CD4-positive, CD25-positive, alpha-beta regulatory T cell (primary cell): Measurements from ENCODE around the gene PARP2. TPM values are rescaled to one million over a fixed set of nuclear protein-coding genes. Genes with fewer than 3 reads are reported as not detected.

ENCODE experiments used
- ATAC-seq, 2 donors: fragments of 150-1000 bp; cut with Tn5 transposase; one replicate each; pipeline ENCODE4 v1.10.0; 2021; ENCODE audit warnings: low read depth in 2 of 2, moderate number of reproducible peaks in 2 of 2, moderate library complexity in 1 of 2
- DNase-seq, 3 donors: peaks; one replicate each; pipeline versions ENCODE4 v3.0.0 to v3.0.0-alpha.2; 2012 to 2022; ENCODE audit warnings: mixed read lengths in 1 of 3
- H3K27ac ChIP-seq: one replicate; pipeline ENCODE4 v1.7.0; 2013; ENCODE audit warnings: mild to moderate bottlenecking, low read length; ENCODE audit not compliant: insufficient read depth, poor library complexity, severe bottlenecking
- H3K27me3 ChIP-seq: one replicate; pipeline ENCODE4 v1.7.0; 2013; ENCODE audit warnings: low read length; ENCODE audit not compliant: control insufficient read depth, insufficient read depth
- H3K36me3 ChIP-seq: one replicate; pipeline ENCODE4 v1.7.0; 2013; ENCODE audit warnings: mild to moderate bottlenecking, low read length, moderate library complexity; ENCODE audit not compliant: control insufficient read depth, insufficient read depth
- H3K4me1 ChIP-seq: 2 replicates; pipeline ENCODE4 v1.7.0; 2013; ENCODE audit warnings: mild to moderate bottlenecking, low read length; ENCODE audit not compliant: insufficient read depth, control insufficient read depth, poor library complexity, severe bottlenecking
- H3K4me3 ChIP-seq: one replicate; pipeline ENCODE4 v1.7.0; 2013; ENCODE audit warnings: low read depth, mild to moderate bottlenecking, low read length, moderate library complexity
- H3K9me3 ChIP-seq, 2 experiments: 1 replicate in 1 of 2; 2 replicates in 1 of 2; pipeline ENCODE4 v1.7.0; 2013; ENCODE audit warnings: low read length in 2 of 2, mild to moderate bottlenecking in 1 of 2, moderate library complexity in 1 of 2; ENCODE audit not compliant: control insufficient read depth in 2 of 2
- H3K27ac Mint-ChIP-seq, 3 donors: one replicate each; pipeline ENCODE4 v1.8.0; 2020 to 2022; ENCODE audit warnings: mild to moderate bottlenecking in 3 of 3, mixed read lengths in 3 of 3, moderate library complexity in 2 of 3
- H3K27me3 Mint-ChIP-seq: one replicate; pipeline ENCODE4 v1.8.0; 2022; ENCODE audit warnings: mild to moderate bottlenecking, mixed read lengths
- H3K36me3 Mint-ChIP-seq: one replicate; pipeline ENCODE4 v1.8.0; 2020; ENCODE audit warnings: mixed read lengths
- H3K4me1 Mint-ChIP-seq, 4 donors: one replicate each; pipeline ENCODE4 v1.8.0; 2020 to 2022; ENCODE audit warnings: mixed read lengths in 4 of 4, mild to moderate bottlenecking in 1 of 4
- H3K4me3 Mint-ChIP-seq, 4 donors: one replicate each; pipeline ENCODE4 v1.8.0; 2020 to 2022; ENCODE audit warnings: mild to moderate bottlenecking in 4 of 4, mixed read lengths in 4 of 4, moderate library complexity in 3 of 4
- H3K9me3 Mint-ChIP-seq, 7 donors: one replicate each; pipeline ENCODE4 v1.8.0; 2020 to 2022; ENCODE audit warnings: mixed read lengths in 7 of 7, mild to moderate bottlenecking in 3 of 7, moderate library complexity in 2 of 7
- polyA plus RNA-seq, 4 donors: library from polyadenylated mRNA; unstranded; fragments of 300-500 nt; fragmentation: Illumina TruSeq; gene quantifications; one replicate each; pipeline ENCODE4 v1.2.3, GENCODE V29; 2021
- total RNA-seq: library from RNA; stranded (reverse); gene quantifications from one replicate; pipeline ENCODE4 v1.2.3, GENCODE V29; 2022

PARP2 gene
- total and polyA plus RNA-seq, 5 donors from 2014 or later, result 5.2 to 18.5 (median 9.5) TPM

- Histone ChIP-seq H3K4me3 (no peak overlapping the region), H3K36me3 (peaks cover 93% of the 10 kb centered on the region), H3K9me3 (no peaks in the 10 kb centered on the region), H3K4me1 (no peaks in the 10 kb centered on the region), H3K27ac (no peak overlapping the region), H3K27me3 (no peaks in the 10 kb centered on the region)
- no peak for DNase-seq
- no peak for ATAC-seq
- peak overlapping the region in 1 of 3 donors; percentile 30 for H3K27ac Mint-ChIP-seq
- no peak overlapping the region for H3K4me3 Mint-ChIP-seq
- no peaks in the 10 kb centered on the region for H3K27me3 Mint-ChIP-seq
- H3K36me3 Mint-ChIP-seq, result peaks cover 65% of the 10 kb centered on the region
- H3K4me1 Mint-ChIP-seq, result no peaks in the 10 kb centered on the region
- H3K9me3 Mint-ChIP-seq, result no peaks in the 10 kb centered on the region
Measured at GRCh38 chr14:20377171-20377570, 33.7 kb downstream of the PARP2 start.

GRCh38 chr14:20379743-20380142 is 36.3 kb downstream of the PARP2 start:
- Histone ChIP-seq H3K4me1 (no peaks in the 10 kb centered on the region), H3K9me3 (no peaks in the 10 kb centered on the region), H3K36me3 (peaks cover 92% of the 10 kb centered on the region), H3K27ac (no peak overlapping the region), H3K27me3 (no peaks in the 10 kb centered on the region), H3K4me3 (no peak overlapping the region)
- Mint-ChIP-seq H3K27ac (no peak overlapping the region), H3K4me3 (no peak overlapping the region), H3K27me3 (no peaks in the 10 kb centered on the region), H3K4me1 (no peaks in the 10 kb centered on the region), H3K9me3 (no peaks in the 10 kb centered on the region), H3K36me3 (peaks cover 62% of the 10 kb centered on the region)
- ATAC-seq (no peak), DNase-seq (no peak)

GRCh38 chr14:20380681-20381080 is 37.2 kb downstream of the PARP2 start:
- peaks cover 57% of the 10 kb centered on the region for H3K36me3 Mint-ChIP-seq

GRCh38 chr14:20381341-20381740 is 37.9 kb downstream of the PARP2 start:
- peaks cover 94% of the 10 kb centered on the region for H3K36me3 ChIP-seq
- no peak overlapping the region for H3K4me3 ChIP-seq
- peaks cover 53% of the 10 kb centered on the region for H3K36me3 Mint-ChIP-seq
- H3K27me3 Mint-ChIP-seq, result no peaks in the 10 kb centered on the region
- no peaks in the 10 kb centered on the region for H3K4me1 Mint-ChIP-seq
- no peak for DNase-seq
- H3K9me3 ChIP-seq, result no peaks in the 10 kb centered on the region
- H3K27ac ChIP-seq, result no peak overlapping the region
- ATAC-seq, result no peak
- H3K27ac Mint-ChIP-seq, result peak overlapping the region in 1 of 3 donors; percentile 33
- no peaks in the 10 kb centered on the region for H3K9me3 Mint-ChIP-seq
- H3K27me3 ChIP-seq, result no peaks in the 10 kb centered on the region
- H3K4me3 Mint-ChIP-seq, result no peak overlapping the region
- no peaks in the 10 kb centered on the region for H3K4me1 ChIP-seq

More at GRCh38 chr14:20380681-20381080, 37.2 kb downstream of the PARP2 start:
- H3K4me3 ChIP-seq, result no peak overlapping the region
- no peaks in the 10 kb centered on the region for H3K9me3 ChIP-seq
- no peaks in the 10 kb centered on the region for H3K27me3 Mint-ChIP-seq
- peak overlapping the region in 1 of 3 donors; percentile 71 for H3K27ac Mint-ChIP-seq
- no peak overlapping the region for H3K27ac ChIP-seq
- H3K4me1 Mint-ChIP-seq, result no peaks in the 10 kb centered on the region
- no peak for ATAC-seq
- H3K4me3 Mint-ChIP-seq, result no peak overlapping the region
- DNase-seq, result no peak
- peaks cover 92% of the 10 kb centered on the region for H3K36me3 ChIP-seq
- no peaks in the 10 kb centered on the region for H3K27me3 ChIP-seq
- no peaks in the 10 kb centered on the region for H3K9me3 Mint-ChIP-seq
- H3K4me1 ChIP-seq, result no peaks in the 10 kb centered on the region

GRCh38 chr14:20382526-20382925 is 39.1 kb downstream of the PARP2 start:
- no peaks in the 10 kb centered on the region for H3K9me3 Mint-ChIP-seq
- no peak overlapping the region for H3K27ac ChIP-seq
- H3K27me3 ChIP-seq, result no peaks in the 10 kb centered on the region
- H3K9me3 ChIP-seq, result no peaks in the 10 kb centered on the region
- H3K27me3 Mint-ChIP-seq, result no peaks in the 10 kb centered on the region
- H3K27ac Mint-ChIP-seq, result no peak overlapping the region
- no peaks in the 10 kb centered on the region for H3K4me1 Mint-ChIP-seq
- DNase-seq (no peak), ATAC-seq (no peak)
- peaks cover 91% of the 10 kb centered on the region for H3K36me3 ChIP-seq
- H3K36me3 Mint-ChIP-seq, result peaks cover 44% of the 10 kb centered on the region
- no peak overlapping the region for H3K4me3 Mint-ChIP-seq
- no peaks in the 10 kb centered on the region for H3K4me1 ChIP-seq
- H3K4me3 ChIP-seq, result no peak overlapping the region

GRCh38 chr14:20383032-20383431 is 39.6 kb downstream of the PARP2 start:
- no peaks in the 10 kb centered on the region for H3K9me3 Mint-ChIP-seq
- no peaks in the 10 kb centered on the region for H3K27me3 Mint-ChIP-seq
- H3K36me3 Mint-ChIP-seq, result peaks cover 43% of the 10 kb centered on the region

GRCh38 chr14:20383636-20384035 is 40.2 kb downstream of the PARP2 start:
- Mint-ChIP-seq H3K4me1 (no peaks in the 10 kb centered on the region), H3K4me3 (no peak overlapping the region), H3K27ac (no peak overlapping the region), H3K36me3 (peaks cover 46% of the 10 kb centered on the region), H3K9me3 (no peaks in the 10 kb centered on the region), H3K27me3 (no peaks in the 10 kb centered on the region)
- Histone ChIP-seq H3K27me3 (no peaks in the 10 kb centered on the region), H3K4me1 (no peaks in the 10 kb centered on the region), H3K27ac (no peak overlapping the region), H3K36me3 (peaks cover 91% of the 10 kb centered on the region), H3K4me3 (no peak overlapping the region), H3K9me3 (no peaks in the 10 kb centered on the region)
- DNase-seq (no peak), ATAC-seq (no peak)

More at GRCh38 chr14:20383032-20383431, 39.6 kb downstream of the PARP2 start:
- H3K27ac ChIP-seq, result no peak overlapping the region
- H3K9me3 ChIP-seq, result no peaks in the 10 kb centered on the region
- ATAC-seq (no peak), DNase-seq (no peak)
- H3K27me3 ChIP-seq, result no peaks in the 10 kb centered on the region
- Mint-ChIP-seq H3K27ac (no peak overlapping the region), H3K4me1 (no peaks in the 10 kb centered on the region), H3K4me3 (no peak overlapping the region)
- H3K4me3 ChIP-seq, result no peak overlapping the region
- H3K4me1 ChIP-seq, result no peaks in the 10 kb centered on the region
- peaks cover 91% of the 10 kb centered on the region for H3K36me3 ChIP-seq

GRCh38 chr14:20384321-20384720 is 40.9 kb downstream of the PARP2 start:
- Histone ChIP-seq H3K9me3 (no peaks in the 10 kb centered on the region), H3K27ac (no peak overlapping the region), H3K36me3 (peaks cover 90% of the 10 kb centered on the region), H3K27me3 (no peaks in the 10 kb centered on the region), H3K4me1 (no peaks in the 10 kb centered on the region), H3K4me3 (no peak overlapping the region)
- Mint-ChIP-seq H3K27me3 (no peaks in the 10 kb centered on the region), H3K9me3 (no peaks in the 10 kb centered on the region), H3K4me3 (no peak overlapping the region), H3K27ac (peak overlapping the region in 1 of 3 donors; percentile 46), H3K4me1 (no peaks in the 10 kb centered on the region), H3K36me3 (peaks cover 47% of the 10 kb centered on the region)
- ATAC-seq (no peak), DNase-seq (no peak)
